Measurements from ENCODE around the gene MRPL41. TPM values are rescaled to one million over a fixed set of nuclear protein-coding genes. Genes with fewer than 3 reads are reported as not detected.
"Not testable (repeated sequence)": the region's sequence is repeated elsewhere in the genome, so short reads cannot be mapped to it uniquely, and the experiment has no call there.

Gene MRPL41
- polyA plus RNA-seq, 4 donors, result 33.7 to 166 (median 109) TPM

DNA sequence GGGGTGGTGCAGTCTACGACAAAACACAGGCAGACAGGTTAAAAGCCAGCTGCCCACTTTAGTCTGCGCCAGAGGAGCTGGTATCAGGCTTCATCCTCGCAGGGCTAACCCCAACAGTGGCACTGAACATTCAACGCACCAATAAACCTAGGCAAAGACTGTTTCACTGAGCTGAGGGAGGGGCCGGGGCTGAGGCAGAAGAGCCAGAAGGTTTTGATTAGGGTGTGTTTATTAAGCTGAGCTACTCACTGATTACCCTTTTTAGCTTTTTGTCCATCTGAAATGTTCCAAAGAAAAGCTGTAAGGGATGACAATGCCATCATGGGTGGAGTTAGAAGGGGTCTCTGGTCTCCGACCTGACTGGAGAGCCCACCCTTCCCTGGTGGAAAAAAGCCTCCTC, 37.2 kb downstream of the MRPL41 start:
- WGBS, 3 donors, result 84 to 87% (median 87%) methylated on average over 6 of the region's 6 CpGs
- Histone ChIP-seq H3K27ac (ENCODE audit: low read depth in 1 of 3, low read length in 2 of 3) (no peak overlapping the region), H3K4me1 (ENCODE audit: control insufficient read depth in 3 of 3, insufficient read depth in 2 of 3, low read depth in 1 of 3, low read length in 2 of 3) (peaks cover 0 to 7% (median 3%) of the 10 kb centered on the region in 3 donors), H3K27me3 (ENCODE audit: control insufficient read depth in 3 of 3, insufficient read depth in 3 of 3, low read length in 3 of 3) (no peaks in the 10 kb centered on the region), H3K4me3 (ENCODE audit: low read depth in 1 of 3, low read length in 3 of 3) (peak overlapping the region in 2 of 3 donors; percentile 58 to 79), H3K9me3 (ENCODE audit: control insufficient read depth in 2 of 2, insufficient read depth in 1 of 2, low read depth in 1 of 2, low read length in 1 of 2) (no peaks in the 10 kb centered on the region), H3K36me3 (ENCODE audit: control insufficient read depth in 3 of 3, insufficient read depth in 2 of 3, low read depth in 1 of 3, low read length in 3 of 3) (peaks cover 2 to 43% (median 8%) of the 10 kb centered on the region in 3 donors)
- no peak for FAIRE-seq
- DNase-seq, result no peak

DNA sequence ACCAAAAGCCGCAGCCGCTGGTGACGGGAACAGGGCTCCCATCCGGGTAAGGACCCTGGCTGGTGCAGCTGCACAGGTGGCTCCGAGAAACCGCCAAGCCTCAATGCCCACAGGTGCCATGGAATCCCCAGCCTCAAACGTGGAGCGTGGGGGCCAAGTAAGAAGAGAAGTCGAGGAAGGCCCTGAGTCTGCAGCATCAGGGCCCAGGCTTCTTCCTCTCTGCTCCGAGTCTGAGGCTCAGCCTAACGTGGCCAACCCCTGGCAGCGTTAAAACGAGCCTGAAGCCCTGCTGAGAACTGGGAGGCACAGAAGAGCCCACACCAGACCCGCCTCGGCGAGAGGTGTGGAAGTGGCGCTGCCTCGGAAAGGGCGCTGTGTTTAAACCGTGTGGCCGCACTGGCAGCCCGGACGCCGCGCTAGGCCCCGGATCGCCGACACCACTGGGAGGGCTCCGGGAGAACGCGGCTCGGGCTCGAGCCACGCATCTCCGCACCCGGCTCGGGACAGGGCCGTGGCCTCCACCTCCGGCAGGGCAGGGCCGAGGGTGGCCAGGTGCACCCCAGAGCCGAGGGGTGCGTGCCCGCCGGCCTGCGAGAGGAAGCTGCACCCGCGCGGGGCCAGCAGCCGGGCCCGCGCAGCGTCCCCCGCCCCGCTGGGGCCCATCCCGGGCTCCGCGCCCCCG, 37.9 kb downstream of the MRPL41 start:
- no peak overlapping the region for H3K27ac ChIP-seq (ENCODE audit: low read depth in 1 of 3, low read length in 2 of 3)
- H3K4me1 ChIP-seq (ENCODE audit: control insufficient read depth in 3 of 3, insufficient read depth in 2 of 3, low read depth in 1 of 3, low read length in 2 of 3), result peaks cover 0 to 7% (median 3%) of the 10 kb centered on the region in 3 donors
- H3K27me3 ChIP-seq (ENCODE audit: control insufficient read depth in 3 of 3, insufficient read depth in 3 of 3, low read length in 3 of 3), result no peaks in the 10 kb centered on the region
- no peak for FAIRE-seq
- 5 to 9% (median 8%) methylated on average over 43 to 58 of the region's 58 CpGs for WGBS, 3 donors
- H3K36me3 ChIP-seq (ENCODE audit: control insufficient read depth in 3 of 3, insufficient read depth in 2 of 3, low read depth in 1 of 3, low read length in 3 of 3), result peaks cover 2 to 36% (median 8%) of the 10 kb centered on the region in 3 donors
- H3K4me3 ChIP-seq (ENCODE audit: low read depth in 1 of 3, low read length in 3 of 3), result peak overlapping the region; percentile 58 to 86 (median 79)
- no peaks in the 10 kb centered on the region for H3K9me3 ChIP-seq (ENCODE audit: control insufficient read depth in 2 of 2, insufficient read depth in 1 of 2, low read depth in 1 of 2, low read length in 1 of 2)
- peak; percentile 18 to 55 for DNase-seq

DNA sequence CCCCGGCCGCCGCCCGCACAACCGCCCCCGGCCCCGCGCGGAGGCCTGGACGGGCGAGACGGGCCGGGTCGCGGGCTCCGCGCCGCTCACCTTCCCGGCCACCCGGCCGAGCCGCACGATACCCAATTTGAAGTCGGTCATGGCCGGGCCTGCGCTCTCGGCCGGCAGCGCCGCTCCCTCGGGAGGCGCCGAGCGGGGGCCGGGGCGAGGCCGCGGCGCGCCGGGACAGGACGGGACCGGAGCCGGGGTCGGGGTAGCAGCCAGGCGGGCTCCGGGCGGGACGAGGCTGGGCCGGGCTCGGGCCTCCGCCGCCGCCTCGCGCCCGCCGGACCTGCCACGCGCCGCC, 38.4 kb downstream of the MRPL41 start:
- Histone ChIP-seq H3K9me3 (ENCODE audit: control insufficient read depth in 2 of 2, insufficient read depth in 1 of 2, low read depth in 1 of 2, low read length in 1 of 2) (no peaks in the 10 kb centered on the region), H3K4me1 (ENCODE audit: control insufficient read depth in 3 of 3, insufficient read depth in 2 of 3, low read depth in 1 of 3, low read length in 2 of 3) (peaks cover 0 to 7% (median 3%) of the 10 kb centered on the region in 3 donors), H3K36me3 (ENCODE audit: control insufficient read depth in 3 of 3, insufficient read depth in 2 of 3, low read depth in 1 of 3, low read length in 3 of 3) (peaks cover 2 to 32% (median 8%) of the 10 kb centered on the region in 3 donors), H3K27me3 (ENCODE audit: control insufficient read depth in 3 of 3, insufficient read depth in 3 of 3, low read length in 3 of 3) (no peaks in the 10 kb centered on the region), H3K4me3 (ENCODE audit: low read depth in 1 of 3, low read length in 3 of 3) (peak overlapping the region; percentile 58 to 86 (median 79)), H3K27ac (ENCODE audit: low read depth in 1 of 3, low read length in 2 of 3) (peak overlapping the region in 1 of 3 donors; percentile 13)
- WGBS, 3 donors, result 0 to 1% (median 0%) methylated on average over 35 to 61 of the region's 61 CpGs
- DNase-seq, result no peak
- FAIRE-seq, result no peak

DNA sequence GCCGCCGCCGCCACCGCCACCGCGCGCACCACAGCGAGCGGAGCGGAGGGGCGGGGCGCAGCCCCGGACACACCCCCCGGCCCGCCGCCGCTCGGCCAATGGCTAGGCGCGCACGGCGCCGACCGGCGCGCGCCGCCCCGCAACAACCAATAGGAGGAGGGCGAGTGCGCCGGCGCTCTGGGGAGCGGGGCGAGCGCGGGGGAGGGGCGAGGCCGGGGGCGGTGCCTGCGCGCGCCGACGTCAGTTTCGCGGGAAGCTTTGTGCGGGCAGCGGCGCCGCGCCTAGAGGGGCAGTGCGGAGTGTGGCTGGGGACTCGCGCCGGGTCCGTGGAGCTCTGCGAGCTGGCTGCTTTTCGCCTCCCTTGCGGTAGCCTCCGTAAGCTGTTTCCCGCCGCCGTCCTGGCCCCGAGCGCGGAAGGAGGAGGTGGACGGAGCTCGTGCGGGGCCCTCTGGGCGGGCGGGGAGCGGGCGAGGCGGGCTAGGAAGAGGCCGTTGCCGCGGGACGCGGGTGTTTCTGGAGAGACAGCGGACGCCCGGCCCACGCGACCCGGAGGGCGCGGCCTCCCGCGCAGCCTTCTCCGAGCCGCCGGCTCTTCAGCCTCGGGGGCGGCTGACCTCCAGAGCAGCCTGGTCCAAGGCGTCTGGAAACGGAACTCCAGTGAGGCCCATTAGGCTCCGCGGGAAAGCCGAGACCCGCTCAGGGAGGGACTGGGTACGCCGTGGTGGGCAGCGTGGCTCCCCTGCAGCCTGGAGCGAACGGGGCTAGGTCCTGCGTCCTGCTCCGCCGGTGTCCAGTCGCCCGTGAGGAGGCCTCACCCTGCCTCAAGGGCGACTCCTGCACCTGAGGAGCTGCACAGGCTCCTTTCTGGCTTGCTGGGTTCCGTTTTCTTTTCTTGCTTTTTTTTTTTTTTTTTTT, 39.0 kb downstream of the MRPL41 start, which contains the start of gene ZMYND19:
ZMYND19 (minus strand) TSS at position 44 of the 915 bp plus-strand sequence. CDS start 249 bp downstream, outside the sequence.
- peak within 1 kb of the TSS in 1 of 3 donors; percentile 47 for H3K27ac ChIP-seq (ENCODE audit: low read depth in 1 of 3, low read length in 2 of 3)

DNA sequence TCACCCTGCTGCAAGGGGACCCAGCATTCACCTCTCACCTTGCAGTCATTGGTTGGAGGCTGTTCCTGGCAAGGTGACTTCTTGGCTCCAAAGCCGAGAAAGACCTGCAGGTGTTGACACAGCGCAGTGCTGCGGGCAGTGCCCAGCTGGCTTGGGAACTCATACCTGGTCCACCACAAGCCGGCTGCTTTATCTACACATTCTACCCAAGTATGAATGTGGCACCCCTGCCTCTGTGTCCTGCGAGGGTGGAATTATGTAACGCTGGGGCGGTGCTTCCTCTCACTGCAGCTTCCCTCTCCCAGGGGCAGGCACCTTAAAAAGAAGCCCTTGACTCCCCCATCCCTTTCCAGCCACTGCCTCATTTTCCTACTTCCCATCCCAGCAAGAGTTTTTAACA, 41.1 kb downstream of the MRPL41 start:
- whole genome bisulfite sequencing, 3 donors, result 44 to 76% (median 45%) methylated on average over 7 of the region's 7 CpGs

More for the DNA sequence above, 39.0 kb downstream of the MRPL41 start, which contains the start of gene ZMYND19:
- no peak for FAIRE-seq
- peak within 1 kb of the TSS; percentile 66 to 86 (median 79) for H3K4me3 ChIP-seq (ENCODE audit: low read depth in 1 of 3, low read length in 3 of 3)
- H3K4me1 ChIP-seq (ENCODE audit: control insufficient read depth in 3 of 3, insufficient read depth in 2 of 3, low read depth in 1 of 3, low read length in 2 of 3), result peaks cover 0 to 7% (median 3%) of the 10 kb centered on the region in 3 donors
- DNase-seq, result peak; percentile 92 to 95
- WGBS, 3 donors, result 0 to 1% (median 1%) methylated on average over 70 to 113 of the region's 113 CpGs
- H3K9me3 ChIP-seq (ENCODE audit: control insufficient read depth in 2 of 2, insufficient read depth in 1 of 2, low read depth in 1 of 2, low read length in 1 of 2), result no peaks in the 10 kb centered on the region
- H3K27me3 ChIP-seq (ENCODE audit: control insufficient read depth in 3 of 3, insufficient read depth in 3 of 3, low read length in 3 of 3), result no peaks in the 10 kb centered on the region
- peaks cover 2 to 26% (median 5%) of the 10 kb centered on the region in 3 donors for H3K36me3 ChIP-seq (ENCODE audit: control insufficient read depth in 3 of 3, insufficient read depth in 2 of 3, low read depth in 1 of 3, low read length in 3 of 3)

DNA sequence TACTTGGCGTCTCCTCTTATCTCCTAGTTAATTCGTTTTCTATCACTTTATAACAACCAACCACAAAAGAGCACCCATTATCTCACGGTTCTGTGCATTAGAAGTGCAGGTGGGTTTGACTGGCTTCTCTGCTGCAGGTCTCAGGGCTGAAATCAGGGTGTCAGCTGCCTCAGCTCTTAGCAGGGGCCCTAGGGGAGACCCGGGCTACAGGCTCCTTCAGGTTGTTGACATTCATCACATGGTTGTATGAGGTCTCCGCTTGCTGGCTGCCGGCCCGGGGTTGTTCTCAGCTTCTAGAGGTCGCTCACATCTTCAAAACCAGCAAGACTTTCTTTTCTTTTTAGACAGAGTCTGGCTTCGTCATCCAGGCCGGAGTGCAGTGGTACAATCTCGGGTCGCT, 41.5 kb downstream of the MRPL41 start:
- WGBS, 3 donors, result 54 to 70% (median 59%) methylated on average over 12 of the region's 12 CpGs

More for the DNA sequence above, 41.1 kb downstream of the MRPL41 start:
- H3K36me3 ChIP-seq (ENCODE audit: control insufficient read depth in 3 of 3, insufficient read depth in 2 of 3, low read depth in 1 of 3, low read length in 3 of 3), result peaks cover 0 to 9% (median 2%) of the 10 kb centered on the region in 3 donors
- H3K4me1 ChIP-seq (ENCODE audit: control insufficient read depth in 3 of 3, insufficient read depth in 2 of 3, low read depth in 1 of 3, low read length in 2 of 3), result peaks cover 0 to 7% (median 3%) of the 10 kb centered on the region in 3 donors
- no peak overlapping the region for H3K4me3 ChIP-seq (ENCODE audit: low read depth in 1 of 3, low read length in 3 of 3)
- H3K27ac ChIP-seq (ENCODE audit: low read depth in 1 of 3, low read length in 2 of 3), result no peak overlapping the region
- no peaks in the 10 kb centered on the region for H3K27me3 ChIP-seq (ENCODE audit: control insufficient read depth in 3 of 3, insufficient read depth in 3 of 3, low read length in 3 of 3)
- no peak for DNase-seq
- no peak for FAIRE-seq
- H3K9me3 ChIP-seq (ENCODE audit: control insufficient read depth in 2 of 2, insufficient read depth in 1 of 2, low read depth in 1 of 2, low read length in 1 of 2), result no peaks in the 10 kb centered on the region

DNA sequence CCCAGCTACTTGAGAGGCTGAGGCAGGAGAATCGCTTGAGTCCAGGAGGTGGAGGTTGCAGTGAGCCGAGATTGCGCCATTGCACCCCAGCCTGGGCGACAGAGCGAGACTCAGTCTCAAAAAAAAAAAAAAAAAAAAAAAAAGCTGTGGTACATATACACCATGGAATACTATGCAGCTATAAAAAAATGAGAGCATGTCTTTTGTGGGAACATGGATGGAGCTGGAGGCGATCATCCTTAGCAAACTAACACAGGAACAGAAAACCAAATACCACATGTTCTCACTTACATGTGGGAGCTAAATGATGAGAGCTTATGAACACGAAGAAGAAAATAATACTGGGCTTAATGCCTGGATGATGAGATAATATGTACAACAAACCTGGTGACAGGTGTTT, 44.9 kb downstream of the MRPL41 start:
- not testable (repeated sequence) for H3K27ac ChIP-seq (ENCODE audit: low read depth in 1 of 3, low read length in 2 of 3); H3K4me1 ChIP-seq (ENCODE audit: control insufficient read depth in 3 of 3, insufficient read depth in 2 of 3, low read depth in 1 of 3, low read length in 2 of 3); H3K27me3 ChIP-seq (ENCODE audit: control insufficient read depth in 3 of 3, insufficient read depth in 3 of 3, low read length in 3 of 3); H3K4me3 ChIP-seq (ENCODE audit: low read depth in 1 of 3, low read length in 3 of 3); H3K9me3 ChIP-seq (ENCODE audit: control insufficient read depth in 2 of 2, insufficient read depth in 1 of 2, low read depth in 1 of 2, low read length in 1 of 2); H3K36me3 ChIP-seq (ENCODE audit: control insufficient read depth in 3 of 3, insufficient read depth in 2 of 3, low read depth in 1 of 3, low read length in 3 of 3); DNase-seq; FAIRE-seq
- 94 to 97% (median 96%) methylated on average over 6 to 7 of the region's 7 CpGs for WGBS, 3 donors

More for the DNA sequence above, 41.5 kb downstream of the MRPL41 start:
- Histone ChIP-seq H3K27me3 (ENCODE audit: control insufficient read depth in 3 of 3, insufficient read depth in 3 of 3, low read length in 3 of 3) (no peaks in the 10 kb centered on the region), H3K4me3 (ENCODE audit: low read depth in 1 of 3, low read length in 3 of 3) (no peak overlapping the region), H3K9me3 (ENCODE audit: control insufficient read depth in 2 of 2, insufficient read depth in 1 of 2, low read depth in 1 of 2, low read length in 1 of 2) (no peaks in the 10 kb centered on the region), H3K36me3 (ENCODE audit: control insufficient read depth in 3 of 3, insufficient read depth in 2 of 3, low read depth in 1 of 3, low read length in 3 of 3) (peaks cover 0 to 5% (median 0%) of the 10 kb centered on the region in 3 donors), H3K27ac (ENCODE audit: low read depth in 1 of 3, low read length in 2 of 3) (no peak overlapping the region), H3K4me1 (ENCODE audit: control insufficient read depth in 3 of 3, insufficient read depth in 2 of 3, low read depth in 1 of 3, low read length in 2 of 3) (peaks cover 0 to 7% (median 3%) of the 10 kb centered on the region in 3 donors)
- no peak for DNase-seq
- FAIRE-seq, result no peak

DNA sequence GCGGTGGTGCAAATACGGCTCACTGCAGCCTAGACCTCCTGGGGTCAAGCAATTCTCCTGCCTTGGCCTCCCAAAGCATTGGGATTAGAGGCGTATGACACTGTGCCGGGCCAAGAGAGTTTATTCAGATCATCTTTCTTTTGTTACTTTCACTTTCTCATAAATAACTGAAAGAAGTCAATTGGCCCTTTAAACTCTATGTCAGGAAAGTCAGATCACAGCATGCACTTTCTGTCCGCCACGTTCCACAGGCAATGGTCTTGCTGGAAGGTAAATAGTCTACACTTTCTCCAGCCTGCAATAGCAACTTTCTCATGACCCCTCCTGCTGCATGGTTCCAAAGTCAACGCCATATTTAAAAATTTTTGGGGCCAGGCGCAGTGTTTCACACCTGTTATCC, 47.3 kb downstream of the MRPL41 start:
- Histone ChIP-seq H3K27me3 (ENCODE audit: control insufficient read depth in 3 of 3, insufficient read depth in 3 of 3, low read length in 3 of 3) (peaks cover 0 to 5% (median 0%) of the 10 kb centered on the region in 3 donors), H3K4me3 (ENCODE audit: low read depth in 1 of 3, low read length in 3 of 3) (no peak overlapping the region), H3K27ac (ENCODE audit: low read depth in 1 of 3, low read length in 2 of 3) (no peak overlapping the region), H3K4me1 (ENCODE audit: control insufficient read depth in 3 of 3, insufficient read depth in 2 of 3, low read depth in 1 of 3, low read length in 2 of 3) (no peaks in the 10 kb centered on the region), H3K36me3 (ENCODE audit: control insufficient read depth in 3 of 3, insufficient read depth in 2 of 3, low read depth in 1 of 3, low read length in 3 of 3) (no peaks in the 10 kb centered on the region), H3K9me3 (ENCODE audit: control insufficient read depth in 2 of 2, insufficient read depth in 1 of 2, low read depth in 1 of 2, low read length in 1 of 2) (no peaks in the 10 kb centered on the region)
- no peak for DNase-seq
- no peak for FAIRE-seq
- 66 to 73% (median 66%) methylated on average over 8 of the region's 8 CpGs for WGBS, 3 donors
